ENCODE data around the gene PIP4K2A.
A peak's percentile ranks its signal among the peaks of the same experiment; 100 is the strongest.
"Not testable (repeated sequence)": the region's sequence is repeated elsewhere in the genome, so short reads cannot be mapped to it uniquely, and the experiment has no call there.

Gene PIP4K2A

DNA sequence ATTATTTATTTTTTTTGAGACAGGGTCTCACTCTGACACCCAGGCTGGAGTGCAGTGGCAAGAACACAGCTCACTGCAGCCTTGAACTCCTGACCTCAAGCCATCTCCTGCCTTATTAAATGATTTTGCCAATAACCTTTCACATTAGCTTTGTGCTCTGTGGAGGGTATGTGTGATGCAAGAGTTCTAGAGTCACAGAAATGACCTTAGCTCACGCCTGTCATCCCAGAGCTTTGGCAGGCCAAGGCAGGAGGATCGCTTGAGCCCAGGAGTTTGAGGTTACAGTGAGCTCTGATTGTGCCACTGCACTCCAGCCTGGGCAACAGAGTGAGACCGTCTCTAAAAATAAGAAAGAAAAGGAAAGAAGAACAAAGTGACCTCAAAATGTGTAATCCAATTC is 4.3 kb upstream of the PIP4K2A start:
- DNase-seq: not testable (repeated sequence)

DNA sequence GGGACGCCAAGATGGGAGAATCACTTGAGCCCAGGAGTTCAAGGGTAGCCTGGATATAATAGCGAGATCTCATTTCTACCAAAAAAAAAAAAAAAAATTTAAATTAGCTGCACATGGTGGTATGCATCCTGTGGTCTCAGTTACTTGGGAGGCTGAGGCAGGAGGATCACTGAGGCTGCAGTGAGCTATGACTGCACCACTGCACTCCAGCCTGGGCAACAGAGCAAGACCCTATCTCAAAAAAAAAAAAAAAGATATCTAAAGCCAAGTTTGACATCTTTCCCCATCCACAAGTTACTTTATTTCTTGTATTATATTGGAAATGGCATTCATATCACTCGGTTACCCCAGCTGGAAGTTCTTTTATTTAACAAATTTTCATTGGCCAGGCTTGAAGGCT is 3.4 kb upstream of the PIP4K2A start:
- DNase-seq: no peak

DNA sequence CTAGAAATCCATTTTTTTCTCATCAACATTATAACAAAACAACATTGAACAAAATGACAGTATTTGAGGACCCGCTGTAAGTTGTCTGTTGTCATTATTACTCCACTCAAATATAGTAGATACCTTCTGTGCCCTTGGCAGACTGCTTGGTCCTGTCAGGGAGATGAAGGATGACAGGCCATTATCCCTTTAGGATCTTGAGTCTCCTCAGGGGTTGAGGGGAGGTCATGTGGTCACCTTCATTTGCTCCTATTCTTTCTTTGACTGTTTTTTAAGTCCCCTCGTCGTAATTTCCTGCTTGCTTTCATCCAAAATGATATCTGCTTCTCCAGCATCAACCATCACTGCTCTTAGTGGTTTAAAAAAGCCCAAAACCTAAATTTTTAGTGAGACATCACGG is 2.6 kb upstream of the PIP4K2A start:
- DNase-seq: no peak

DNA sequence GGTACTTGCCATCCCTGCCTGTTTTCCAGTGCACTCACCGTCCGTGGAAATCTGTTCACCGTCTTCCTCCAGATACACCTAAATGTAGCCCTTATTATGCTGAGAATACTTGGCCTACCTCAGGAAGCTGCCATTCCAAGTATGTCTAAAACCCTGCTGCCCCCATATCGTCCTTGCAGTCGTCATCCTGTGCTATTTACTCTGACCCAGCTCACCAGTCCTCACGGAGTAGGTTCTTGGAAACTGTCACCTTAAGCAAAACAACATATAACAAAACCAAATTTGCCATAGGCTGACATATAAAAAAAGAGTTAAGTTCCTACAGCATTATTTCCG is 880 bp upstream of the PIP4K2A start:
- DNase-seq: no peak

DNA sequence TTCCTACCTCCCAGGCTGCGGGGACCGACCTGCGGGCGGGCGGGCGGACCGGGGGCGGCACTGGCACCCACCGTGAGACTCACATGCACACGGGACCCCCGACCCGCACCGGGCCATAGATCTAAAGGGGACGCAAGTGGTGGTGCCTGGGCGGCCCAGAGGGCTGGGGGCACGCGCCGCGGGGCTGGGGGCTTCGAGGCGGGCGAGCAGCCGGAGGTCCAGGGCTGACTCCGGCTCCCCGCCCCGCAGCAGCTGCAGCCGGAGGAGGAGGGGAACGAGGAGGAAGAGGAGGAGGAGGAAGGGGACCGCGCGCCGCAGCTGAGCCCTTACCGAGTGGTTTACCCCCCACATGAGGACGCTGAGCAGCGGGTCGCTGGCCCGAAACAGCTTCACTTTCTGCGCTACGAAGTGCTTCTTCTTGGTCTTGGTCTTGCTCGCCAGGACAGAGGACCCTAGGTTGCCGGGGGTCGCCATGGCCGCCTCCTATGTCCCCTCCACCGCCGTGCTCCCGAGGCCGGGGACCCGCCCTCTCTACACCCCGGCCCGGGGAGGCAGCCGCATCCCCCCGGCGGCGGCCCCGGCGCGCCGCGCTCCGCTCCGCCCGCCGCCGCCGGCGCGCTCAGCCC is 412 bp downstream of the PIP4K2A start:
- DNase-seq: no peak

DNA sequence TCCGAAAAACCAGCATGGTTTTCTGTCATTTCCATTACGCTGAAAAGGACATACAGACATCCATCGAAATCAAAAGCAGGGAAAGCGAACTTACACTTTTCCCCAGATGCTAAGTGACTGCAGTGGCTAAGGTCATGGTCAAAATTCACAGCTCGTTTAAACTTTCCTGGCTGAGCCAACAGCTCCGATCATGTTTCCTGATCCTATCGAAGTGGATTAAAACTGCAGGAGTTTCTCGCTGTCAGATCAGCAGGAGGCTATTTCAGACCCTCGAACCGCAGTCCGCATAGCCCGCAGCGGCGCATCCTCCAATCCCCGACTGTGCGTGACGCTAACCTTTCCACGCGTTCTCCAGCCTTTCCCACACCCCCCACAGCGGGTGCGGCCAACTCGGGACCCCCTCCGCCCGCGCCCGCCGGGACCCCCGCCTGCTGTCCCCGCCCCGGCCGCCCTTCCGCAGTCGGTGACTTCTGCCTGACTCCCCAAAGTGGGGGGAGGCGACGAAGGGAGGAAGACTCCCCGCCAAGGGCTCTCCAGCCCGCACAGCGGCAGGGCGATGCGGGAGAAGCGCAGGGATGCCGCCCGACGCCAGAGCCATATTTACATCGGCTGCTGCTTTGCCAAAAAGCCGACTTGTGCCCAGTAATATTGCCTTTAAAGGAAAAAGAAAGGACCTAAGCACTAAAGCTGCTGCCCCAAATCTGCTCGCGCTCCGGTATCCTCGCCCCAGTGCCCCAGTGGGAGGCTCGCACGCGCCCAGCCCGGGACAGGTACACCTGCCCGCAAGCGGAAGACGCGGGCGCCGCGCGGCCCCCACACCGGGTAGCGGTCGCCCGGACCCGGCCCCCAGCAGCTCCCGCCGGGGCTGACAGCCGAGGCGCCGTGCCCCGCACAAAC is 1.2 kb downstream of the PIP4K2A start:
- peak; percentile 31 for DNase-seq

DNA sequence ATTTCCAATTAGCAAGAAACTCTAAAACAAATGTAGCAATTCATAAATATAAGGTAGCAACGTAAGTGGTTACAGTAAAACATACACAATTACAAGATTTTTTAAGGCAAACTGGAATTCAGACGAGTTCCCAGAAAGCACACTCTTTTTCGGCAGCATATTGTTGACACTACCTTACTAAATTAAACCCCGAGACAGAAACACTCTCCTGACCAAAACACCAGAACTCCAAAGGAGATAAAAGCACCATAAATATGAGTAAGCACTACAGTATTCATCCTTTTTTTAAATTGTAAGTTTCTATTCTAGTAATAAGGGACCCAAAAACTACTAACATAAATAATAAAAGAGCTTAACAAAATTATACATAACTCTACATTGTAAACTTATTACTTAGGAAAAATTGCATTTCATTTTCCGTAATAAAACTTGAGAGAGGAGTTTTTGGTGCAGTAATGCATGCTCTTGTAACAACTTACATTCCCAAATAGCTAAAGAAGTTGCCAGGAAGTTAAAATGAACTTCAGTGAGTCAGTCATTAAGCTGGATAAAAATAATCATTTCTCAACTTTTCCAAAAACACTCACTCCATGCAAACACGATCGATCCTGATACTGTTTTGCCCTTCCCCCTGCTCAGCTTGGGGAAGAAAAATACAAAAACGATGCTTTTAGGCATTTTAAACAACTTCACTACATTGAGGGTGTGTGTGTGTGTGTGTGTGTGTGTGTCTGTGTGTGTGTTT is 2.0 kb downstream of the PIP4K2A start:
- no peak for DNase-seq

DNA sequence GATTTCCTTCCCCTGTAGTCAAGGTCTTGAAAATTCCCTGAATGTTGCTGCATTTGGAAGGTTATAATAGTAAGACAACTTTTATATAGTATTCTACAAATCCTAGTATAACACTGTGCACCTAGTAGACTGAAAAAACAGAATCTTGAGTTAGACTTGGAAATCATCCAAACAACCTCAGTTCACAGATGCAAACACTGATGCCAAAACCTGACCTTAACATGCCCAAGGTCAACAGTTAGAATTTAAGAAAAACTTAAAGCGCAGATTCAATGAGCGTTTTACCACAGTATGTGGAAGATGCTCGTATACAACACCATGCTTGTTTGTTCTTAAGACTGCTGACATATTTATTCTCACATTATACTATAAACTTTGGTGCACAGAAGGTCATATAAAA is 3.0 kb downstream of the PIP4K2A start:
- no peak for DNase-seq

DNA sequence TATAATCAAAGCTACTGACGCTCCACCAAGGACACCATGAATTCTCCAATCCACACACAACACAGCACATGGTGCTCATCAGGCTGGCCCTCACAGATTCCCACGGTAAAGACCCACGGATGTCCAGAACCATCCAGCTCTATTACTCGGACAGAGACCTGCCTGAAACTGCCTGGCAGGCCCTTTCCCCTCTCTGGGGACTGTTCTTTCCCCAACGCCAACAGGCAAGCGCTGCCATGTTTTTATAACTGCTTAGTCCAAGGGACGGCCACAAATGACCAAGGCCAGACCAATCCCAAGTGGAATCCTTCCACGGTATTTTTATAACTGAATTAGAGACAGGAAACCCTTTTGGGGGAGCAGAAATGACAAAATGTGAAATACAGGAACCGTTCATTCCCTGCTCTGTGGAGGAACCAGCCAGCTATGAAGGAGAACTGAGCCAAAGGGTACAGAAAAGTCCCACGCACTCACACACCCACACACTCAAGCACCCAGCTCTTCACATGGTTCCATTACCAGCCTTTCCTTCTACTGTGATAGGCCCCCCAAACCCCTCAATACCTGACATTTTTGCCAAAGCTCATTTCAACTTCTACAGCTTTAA is 4.1 kb downstream of the PIP4K2A start:
- no peak for DNase-seq

DNA sequence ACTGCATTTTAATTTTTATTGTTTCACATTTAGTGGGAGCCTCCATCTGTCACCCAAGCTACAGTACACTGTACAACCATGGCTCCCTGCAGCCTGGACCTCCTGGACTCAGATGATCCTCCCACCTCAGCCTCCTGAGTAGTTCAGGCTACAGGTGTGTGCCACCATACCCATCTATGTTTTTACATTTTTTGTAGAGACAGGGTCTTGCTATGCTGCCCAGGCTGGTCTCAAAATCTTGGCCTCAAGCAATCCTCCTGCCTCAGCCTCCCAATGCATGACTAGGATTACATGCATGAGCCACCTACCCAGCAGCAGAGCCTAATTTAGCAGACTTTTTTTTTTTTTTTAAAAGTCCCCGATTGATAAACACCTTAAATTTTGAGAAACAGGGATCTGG is 5.6 kb downstream of the PIP4K2A start:
- DNase-seq: no peak

DNA sequence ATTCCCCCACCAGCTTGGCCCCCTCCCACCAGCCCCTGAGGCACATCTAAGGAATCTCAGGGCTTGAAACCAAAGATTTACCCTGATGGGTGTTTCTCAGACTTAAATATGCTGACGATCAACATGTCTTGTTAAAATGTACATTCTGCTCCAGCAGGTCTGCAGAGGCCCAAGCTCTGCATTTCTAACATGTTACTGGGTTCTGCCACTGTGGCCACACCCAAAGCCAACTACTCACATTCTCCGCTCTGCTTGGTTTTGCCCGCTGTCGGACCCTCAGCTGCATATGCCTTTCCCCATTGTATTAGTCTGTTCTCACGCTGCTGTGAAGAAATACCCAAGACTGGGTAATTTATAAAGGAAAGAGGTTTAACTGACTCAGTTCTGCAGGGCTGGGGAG is 8.9 kb downstream of the PIP4K2A start:
- no peak for DNase-seq

DNA sequence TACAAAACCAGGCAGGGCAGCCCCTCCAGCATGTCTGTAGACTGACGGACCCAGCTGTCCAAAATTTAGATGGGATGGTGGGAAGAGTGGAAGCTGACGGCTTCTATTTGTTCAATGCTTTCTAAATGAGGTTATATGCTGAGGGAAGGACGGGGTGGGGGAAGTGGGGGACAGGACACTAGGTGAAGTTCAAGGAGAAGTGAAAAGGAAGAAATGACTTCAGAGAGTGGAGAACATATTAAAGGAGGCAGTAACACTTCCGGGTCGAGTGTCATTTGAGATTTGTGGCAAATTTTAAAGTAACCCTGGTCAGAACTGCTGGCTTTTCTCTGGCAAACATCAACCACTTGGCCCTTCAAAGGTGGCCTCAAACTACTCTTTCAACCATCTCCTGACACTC is 9.4 kb downstream of the PIP4K2A start:
- no peak for DNase-seq

DNA sequence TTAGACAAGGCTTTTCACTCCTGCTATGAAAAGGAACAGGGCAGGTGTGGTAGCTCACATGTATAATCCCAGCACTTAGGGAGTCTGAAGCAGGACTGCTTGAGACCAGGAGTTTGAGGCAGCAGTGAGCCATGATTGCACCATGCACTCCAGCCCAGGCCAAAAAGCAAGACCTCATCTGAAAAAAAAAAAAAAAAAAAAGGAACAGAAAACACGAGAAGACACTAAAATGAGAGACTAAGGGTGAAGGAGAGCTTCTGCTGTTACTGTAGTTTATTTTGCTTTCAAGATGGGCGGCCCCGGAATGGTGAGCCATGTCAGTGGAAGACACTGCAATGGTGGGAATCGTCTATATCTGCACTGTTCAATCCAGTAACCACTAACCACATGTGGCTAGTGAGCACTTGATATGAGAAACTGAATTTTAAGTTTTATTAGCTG is 9.9 kb downstream of the PIP4K2A start:
- DNase-seq: no peak

DNA sequence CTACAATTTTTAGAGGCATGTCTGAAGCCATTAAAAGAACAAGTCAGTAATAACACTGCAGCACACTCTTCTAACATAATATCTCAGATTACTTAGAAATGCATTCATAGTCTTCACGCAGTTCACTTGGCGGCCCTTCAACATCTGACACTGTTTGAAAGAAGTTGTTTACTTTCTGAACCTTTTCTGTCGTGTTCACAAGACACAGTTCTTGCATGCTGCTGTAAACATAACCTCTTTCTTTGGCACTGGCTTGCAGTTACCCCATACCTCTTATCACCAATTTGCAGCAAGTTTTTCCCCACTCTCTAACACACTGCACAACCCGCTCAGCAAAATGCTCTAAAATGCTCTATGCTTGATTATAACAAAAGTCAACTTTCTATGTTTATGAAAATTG is 12.0 kb downstream of the PIP4K2A start:
- DNase-seq: no peak

DNA sequence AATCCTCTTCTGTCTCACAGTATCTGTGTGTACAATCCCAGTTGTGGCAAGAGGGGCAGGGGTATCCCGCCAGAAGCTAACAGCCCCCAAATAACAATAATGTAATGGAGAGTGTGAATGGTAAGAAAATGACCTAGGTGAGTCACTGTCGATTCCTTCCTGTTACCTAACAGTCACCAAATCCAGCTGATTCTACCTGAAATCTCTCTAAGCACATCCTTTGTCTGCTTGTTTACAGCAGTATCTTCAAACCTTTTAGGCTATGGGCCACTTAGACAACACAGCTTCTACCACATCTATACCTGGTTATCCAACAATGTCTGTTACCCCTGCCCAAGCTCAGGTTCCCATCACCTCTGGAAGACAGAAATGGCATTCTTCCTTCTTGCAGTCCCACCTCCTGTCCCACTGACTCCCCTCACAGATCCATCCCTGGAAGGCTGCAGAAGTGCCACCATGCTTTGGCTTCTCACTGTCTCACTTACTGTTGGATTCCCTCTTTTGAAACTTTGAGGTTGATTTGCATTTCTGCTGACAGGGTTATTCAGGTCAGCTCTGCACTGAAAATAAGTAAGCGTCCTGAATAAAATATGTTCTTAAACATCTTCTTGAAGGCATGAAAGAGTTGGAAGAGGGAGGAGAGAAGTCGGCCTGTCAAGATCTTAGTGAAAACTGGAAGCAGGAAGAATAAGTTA is 13.1 kb downstream of the PIP4K2A start:
- no peak for DNase-seq

DNA sequence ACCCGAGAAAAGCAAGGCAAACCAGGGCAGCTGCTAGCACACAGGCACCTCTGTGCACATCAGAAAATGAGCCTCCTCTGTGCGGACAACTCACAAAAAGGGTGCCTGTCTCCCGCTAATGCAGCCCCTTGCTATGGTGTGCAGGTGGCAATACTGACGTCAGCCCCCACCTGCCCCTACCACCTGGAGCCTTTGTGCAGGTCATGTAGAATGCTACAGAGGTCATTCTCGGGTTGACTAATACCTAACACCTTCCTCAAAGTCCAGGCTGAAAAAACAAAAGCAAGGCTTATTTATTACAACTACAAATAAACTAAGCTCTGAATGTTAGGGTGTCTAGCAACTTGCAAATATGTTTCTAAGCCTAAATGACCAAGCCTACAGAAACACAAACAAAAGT is 13.9 kb downstream of the PIP4K2A start:
- no peak for DNase-seq

DNA sequence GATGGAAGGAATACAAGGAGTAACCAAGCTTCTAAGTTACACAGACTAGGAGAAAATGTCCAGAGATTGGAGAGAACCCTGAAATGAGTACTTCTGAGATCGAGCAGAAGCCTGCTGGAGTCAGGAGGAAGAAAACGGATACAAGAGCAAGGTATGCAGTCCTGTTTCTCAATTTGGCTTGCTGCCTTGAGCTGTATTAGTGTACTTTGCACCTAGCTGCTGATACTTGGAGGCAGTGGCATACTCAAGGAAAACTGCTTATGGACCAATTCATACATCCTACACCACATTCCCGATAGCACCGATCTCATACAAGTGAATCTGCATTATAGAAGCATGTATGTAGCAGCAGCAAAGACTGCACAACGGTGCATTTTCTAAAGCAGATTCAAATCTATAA is 14.4 kb downstream of the PIP4K2A start:
- no peak for DNase-seq

DNA sequence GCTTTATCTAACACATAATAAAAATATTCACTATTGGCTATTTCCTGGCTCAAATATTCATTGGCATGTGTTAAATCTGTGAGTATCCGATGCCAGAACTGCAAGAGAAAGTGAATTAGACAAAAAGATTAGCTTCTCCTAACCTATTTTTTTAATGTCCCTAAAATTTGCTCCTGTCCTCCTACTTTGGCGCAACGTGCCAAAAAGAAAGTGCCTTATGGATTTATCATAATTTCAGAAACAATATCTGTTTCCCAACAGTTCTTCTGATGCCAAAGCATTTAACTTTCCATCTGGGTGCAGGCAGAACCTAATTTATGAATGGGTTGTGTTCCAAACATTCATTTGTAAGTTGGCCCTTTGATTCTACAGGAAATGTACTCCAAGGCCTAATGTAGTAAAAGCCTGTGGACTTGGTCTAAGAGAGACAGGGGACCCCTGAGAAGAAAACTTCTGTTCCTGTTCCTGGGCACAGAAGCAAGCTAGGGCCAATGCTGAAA is 15.4 kb downstream of the PIP4K2A start:
- DNase-seq: no peak

DNA sequence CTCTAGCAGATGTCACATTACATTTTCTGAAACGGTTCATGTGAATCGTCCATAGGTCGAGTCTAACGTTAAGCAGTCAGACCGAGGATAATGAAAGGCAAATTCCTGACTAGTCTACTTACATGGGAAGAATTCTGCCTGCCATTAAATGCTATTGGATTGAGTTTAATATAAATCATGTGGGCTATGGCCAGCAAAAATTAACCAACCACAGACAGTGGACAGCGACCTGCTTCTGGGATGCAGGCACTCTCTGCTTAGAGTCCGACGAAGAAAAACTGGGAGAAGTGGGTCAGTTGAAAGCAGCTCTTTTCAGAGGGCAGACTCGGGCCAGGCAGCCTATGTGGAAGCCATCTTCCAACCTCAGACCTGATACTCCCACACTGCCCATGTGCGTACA is 16.6 kb downstream of the PIP4K2A start:
- DNase-seq: no peak

DNA sequence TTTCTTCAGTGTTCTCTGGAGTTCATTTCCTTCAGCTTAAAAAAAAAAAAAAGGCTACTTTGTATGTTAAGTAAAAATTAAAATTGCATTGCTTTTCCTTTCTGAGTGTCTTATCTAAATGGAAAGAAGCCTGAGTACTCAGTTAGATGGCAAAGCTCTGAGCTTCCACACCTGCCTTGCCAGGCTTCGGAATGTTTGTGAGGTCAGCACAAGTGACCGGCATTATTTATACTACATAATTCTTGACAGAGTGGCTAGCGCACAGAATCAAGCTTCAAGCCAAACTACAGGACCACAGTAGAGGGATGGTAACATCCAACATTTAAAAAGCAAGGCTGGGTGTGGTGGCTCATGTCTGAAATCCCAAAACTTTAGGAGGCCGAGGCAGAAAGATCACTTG is 17.3 kb downstream of the PIP4K2A start:
- DNase-seq: no peak

DNA sequence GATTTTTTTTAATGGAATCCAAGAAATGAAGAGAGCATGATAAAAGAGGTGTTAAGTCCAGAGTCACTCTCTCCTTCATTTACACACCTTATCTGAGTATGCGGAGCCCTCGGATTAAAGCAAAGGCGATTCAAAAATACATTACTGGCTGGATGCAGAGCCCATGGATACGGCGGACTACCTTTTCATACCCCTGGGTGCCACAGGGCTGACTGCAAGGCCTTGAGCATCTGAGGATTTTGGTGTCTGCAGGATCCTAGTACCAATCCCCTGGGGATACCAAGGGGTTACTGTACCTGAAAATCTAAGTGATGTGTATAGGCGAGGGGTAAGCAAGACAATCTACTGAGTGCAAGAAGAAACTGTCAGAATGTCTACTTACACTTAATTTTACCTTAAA is 20.5 kb downstream of the PIP4K2A start:
- no peak for DNase-seq

DNA sequence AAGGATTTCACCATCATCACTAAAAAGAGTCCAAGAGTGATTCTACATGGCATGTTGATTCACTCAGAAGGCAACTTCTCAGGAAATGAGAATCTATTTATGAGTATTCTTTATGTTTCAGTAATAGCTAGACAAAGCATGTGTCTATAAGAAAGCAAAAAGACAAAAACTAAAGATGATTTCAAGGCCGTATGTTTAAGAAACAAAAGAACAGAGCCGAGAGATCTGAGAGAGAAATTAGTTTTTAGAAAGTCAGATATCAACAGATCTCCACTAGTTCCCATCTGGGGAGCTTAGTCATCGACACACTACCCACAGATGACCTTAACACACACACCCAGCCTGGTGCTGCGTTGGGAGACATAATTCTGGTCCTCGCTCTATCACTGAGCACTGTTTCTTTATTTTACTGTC is 21.0 kb downstream of the PIP4K2A start:
- DNase-seq: no peak

DNA sequence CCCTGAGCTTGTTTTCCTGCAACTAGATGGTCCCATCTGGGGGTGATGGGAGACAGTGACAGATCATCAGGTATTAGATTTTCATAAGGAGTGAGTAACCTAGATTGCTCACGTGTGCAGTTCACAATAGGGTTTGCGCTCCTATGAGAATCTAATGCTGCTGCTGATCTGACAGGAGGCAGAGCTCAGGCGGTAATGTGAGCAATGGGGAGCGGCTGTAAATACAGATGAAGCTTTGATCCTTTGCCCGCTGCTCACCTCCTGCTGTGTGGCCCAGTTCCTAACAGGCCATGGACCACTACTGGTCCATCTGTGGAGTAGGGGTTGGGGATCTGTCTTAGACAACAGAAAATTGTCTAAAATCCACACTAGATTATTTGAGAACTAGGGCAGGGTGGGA is 22.3 kb downstream of the PIP4K2A start:
- DNase-seq: not testable (repeated sequence)
